H1 (cell line): ENCODE results near the gene TRIM7.

Source experiments
- CTCF ChIP-seq, 3 experiments: IDR thresholded peaks; 1 replicate in 2 of 3; 2 replicates in 1 of 3; pipeline versions ENCODE4 v1.5.1 to v1.6.1; 2011; ENCODE audit warnings: low read length in 3 of 3, mild to moderate bottlenecking in 3 of 3, inconsistent platforms in 2 of 3, low read depth in 1 of 3, moderate library complexity in 1 of 3; ENCODE audit not compliant: insufficient read depth in 1 of 3; ENCODE audit errors: control extremely low read depth in 1 of 3
- PHF8 ChIP-seq: fragments of 200-600 bp; sonication (generic); conservative IDR thresholded peaks from 2 replicates; pipeline ENCODE4 v1.7.1; 2012; ENCODE audit warnings: low read depth, mild to moderate bottlenecking, inconsistent platforms, low read length, moderate library complexity
- POLR2A ChIP-seq, 2 experiments: IDR thresholded peaks; 1 replicate in 1 of 2; 2 replicates in 1 of 2; pipeline ENCODE4 v1.6.1; 2011; ENCODE audit warnings: low read depth in 2 of 2, low read length in 2 of 2, mild to moderate bottlenecking in 2 of 2; ENCODE audit errors: control extremely low read depth in 1 of 2
- SIN3A ChIP-seq, 2 experiments: IDR thresholded peaks in 1 of 2; conservative IDR thresholded peaks in 1 of 2; 2 replicates each; pipeline ENCODE4 v1.6.1; 2011 to 2012; ENCODE audit warnings: low read length in 2 of 2, improper control_type of control experiment in 1 of 2, low read depth in 1 of 2, mild to moderate bottlenecking in 1 of 2
- SP4 ChIP-seq: IDR thresholded peaks from 2 replicates; pipeline ENCODE4 v1.6.1; 2012; ENCODE audit warnings: low read length, inconsistent platforms
- SUZ12 ChIP-seq: fragments of 200-600 bp; sonication (generic); IDR thresholded peaks from 2 replicates; pipeline ENCODE4 v1.6.1; 2012; ENCODE audit warnings: mild to moderate bottlenecking, inconsistent platforms, low read length, moderate library complexity, mixed read lengths
- TEAD4 ChIP-seq: IDR thresholded peaks from 2 replicates; pipeline ENCODE4 v1.6.1; 2012; ENCODE audit warnings: low read depth, low read length, inconsistent platforms, mixed read lengths
- ZNF274 ChIP-seq: IDR thresholded peaks from 2 replicates; pipeline ENCODE4 v1.7.0; 2012; ENCODE audit warnings: low read length, borderline replicate concordance; ENCODE audit errors: extremely low read depth

DNA sequence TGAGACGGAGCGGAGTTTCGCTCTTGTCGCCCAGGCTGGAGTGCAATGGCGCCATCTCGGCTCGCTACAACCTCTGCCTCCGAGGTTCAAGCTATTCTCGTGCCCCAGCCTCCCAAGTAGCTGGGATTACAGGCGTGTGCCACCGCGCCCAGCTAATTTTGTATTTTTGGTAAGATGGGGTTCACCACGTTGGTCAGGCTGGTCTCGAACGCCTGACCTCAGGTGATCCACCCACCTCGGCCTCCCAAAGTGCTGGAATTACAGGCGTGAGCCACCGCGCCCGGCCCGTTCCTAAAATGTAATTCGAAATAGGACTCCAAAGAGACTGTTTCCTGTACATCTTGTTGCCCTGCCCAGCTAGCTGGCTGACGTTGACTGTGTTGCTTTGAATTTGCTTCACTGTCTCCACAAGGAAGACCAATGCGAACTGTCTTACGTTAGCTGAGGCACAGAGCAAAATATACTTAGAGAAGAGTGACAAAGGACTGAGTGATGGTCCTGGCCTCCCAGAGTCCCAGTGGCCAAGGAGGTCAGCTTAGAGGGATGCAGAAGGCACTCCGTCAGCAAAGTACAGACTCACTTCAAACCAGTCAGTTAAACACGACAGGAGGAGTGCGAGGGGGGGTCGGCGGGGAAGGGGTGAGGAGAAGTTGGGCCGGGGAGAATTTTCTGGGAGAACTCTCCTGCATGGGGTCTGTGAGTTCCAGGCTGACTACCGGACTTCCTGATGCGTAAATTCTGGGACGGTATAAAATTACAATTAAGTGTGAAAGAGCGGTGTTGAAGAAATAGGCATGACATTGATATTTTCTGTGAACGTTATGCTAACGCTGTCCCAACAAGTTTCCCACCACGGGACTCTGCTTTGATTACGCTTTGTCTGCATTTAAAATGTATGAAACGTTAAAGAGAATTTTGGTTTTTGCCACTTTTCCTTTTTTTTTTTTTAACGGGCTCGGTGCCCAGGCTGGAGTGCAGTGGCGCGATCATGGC, 11.3 kb upstream of the TRIM7 start:
- no peak for TF ChIP-seq CTCF (IDR thresholded peaks at IDR 0.05; ENCODE audit: control extremely low read depth in 1 of 3, insufficient read depth in 1 of 3, low read depth in 1 of 3, low read length in 3 of 3)
- no peak for TF ChIP-seq SUZ12
- no peak for TF ChIP-seq ZNF274
- TF ChIP-seq POLR2A (IDR thresholded peaks at IDR 0.05; ENCODE audit: control extremely low read depth in 1 of 2, low read depth in 2 of 2, low read length in 2 of 2), result no peak
- TF ChIP-seq SP4, result no peak
- TF ChIP-seq PHF8, result no peak
- no peak for TF ChIP-seq SIN3A (conservative IDR thresholded peaks at IDR 0.05 in 1 of 2, IDR thresholded peaks at IDR 0.05 in 1 of 2; ENCODE audit: low read depth in 1 of 2, low read length in 2 of 2)
- no peak for TF ChIP-seq TEAD4
